NCI-H226 (cell line): ENCODE results near the gene VWA1.
"Not testable (repeated sequence)": the region's sequence is repeated elsewhere in the genome, so short reads cannot be mapped to it uniquely, and the experiment has no call there.

Experiments
- DNase-seq: peaks from one replicate; pipeline ENCODE4 v3.0.0-alpha.2; 2015

The VWA1 gene

DNA sequence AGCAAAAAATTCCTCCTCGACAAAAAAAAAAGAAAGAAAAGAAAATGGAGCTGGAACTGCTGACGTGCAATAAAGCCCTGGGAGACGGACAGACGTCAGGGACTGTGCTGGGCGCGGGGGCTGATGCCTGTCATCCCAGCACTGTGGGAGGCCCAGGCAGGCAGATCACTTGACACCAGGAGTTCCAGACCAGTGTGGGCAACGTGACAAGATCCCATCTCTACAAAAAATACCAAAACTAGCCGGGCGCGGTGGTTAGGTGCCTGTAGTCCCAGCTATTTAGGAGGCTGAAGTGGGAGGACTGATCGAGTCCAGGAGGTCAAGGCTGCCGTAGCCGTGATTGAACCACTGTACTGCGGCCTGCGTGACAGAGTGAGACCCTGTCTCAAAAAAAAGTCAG lies 10.8 kb upstream of the VWA1 start:
- no peak for DNase-seq

DNA sequence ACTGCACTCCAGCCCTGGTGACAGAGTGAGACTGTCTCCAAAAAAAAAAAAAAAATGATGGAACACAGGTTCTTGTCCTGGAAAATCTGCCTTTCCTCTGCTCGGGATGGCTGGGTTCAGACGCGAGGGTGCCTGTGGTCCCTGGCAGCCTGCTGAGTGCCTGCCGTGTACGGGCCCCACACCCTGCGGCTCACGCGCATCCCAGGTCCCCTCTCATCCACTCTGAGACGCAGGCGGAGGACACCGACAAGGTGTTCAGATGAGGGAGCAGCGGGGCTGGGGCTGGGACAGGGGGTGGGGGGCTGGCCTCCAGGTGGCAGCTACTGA lies 10.1 kb upstream of the VWA1 start:
- DNase-seq, result no peak

DNA sequence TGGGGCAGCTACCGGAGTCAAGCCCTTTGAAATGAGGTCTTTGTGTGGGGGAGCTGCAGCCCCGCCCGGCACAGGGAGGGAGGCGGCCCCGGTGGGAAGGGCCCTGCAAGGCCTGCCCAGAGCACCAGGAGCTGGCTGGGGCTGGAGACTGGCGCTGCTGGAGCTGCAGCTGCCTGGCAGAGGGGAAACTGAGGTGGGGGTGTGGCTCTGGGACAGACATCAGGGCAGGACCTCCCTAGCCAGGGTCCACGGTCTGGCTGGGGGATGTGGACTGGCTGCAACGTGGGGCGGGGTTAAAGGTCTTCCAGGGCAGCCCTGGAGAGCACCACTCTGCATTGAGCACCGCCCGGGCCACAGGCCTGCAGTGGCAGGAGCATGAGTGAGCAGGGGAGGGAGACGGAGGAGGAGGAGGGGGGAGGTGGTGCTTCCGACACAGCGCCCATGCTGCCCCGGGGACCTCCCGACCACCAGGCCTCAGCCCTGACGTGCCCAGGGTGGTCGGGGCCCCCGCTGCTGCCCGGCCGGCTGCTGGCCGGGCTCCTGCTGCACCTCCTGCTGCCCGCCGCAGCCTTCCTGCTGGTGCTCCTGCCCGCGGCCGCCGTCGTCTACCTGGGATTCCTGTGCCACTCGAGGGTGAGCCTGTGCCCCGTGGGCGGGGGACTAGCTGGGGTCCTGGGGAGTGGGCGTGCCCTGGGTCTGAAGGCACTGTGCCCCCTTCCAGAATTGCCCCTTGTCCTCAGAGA lies 9.6 kb upstream of the VWA1 start:
- no peak for DNase-seq

DNA sequence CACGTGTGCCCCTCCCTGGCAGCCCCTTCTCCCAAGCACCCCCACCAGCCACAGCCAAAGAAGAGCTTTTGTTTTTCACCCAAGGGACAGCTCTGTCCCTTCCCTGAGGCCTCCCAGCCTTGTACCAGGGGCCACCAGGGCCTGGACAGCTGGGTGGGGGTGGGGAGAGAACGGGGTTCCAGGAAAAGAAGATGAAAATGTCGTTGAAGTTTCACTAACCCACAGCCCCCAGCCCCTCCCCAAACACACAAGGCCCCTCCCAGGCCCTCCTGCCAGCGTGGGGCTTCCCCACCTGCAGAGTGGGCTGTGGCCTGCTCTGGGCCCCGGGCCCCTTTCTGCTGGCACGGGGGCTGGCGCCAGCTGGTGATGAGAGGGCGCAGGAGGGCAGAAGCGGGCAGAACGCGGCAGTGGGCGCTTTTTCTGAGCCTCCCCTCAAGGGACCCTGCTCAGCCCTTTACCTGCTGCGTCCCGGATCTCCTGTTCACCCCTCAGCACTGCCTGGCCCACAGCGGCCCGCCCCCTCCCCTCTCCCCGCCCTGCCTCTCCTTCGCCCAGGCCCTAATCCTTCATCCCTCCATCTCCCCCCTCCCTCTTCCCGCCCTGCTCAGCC lies 8.9 kb upstream of the VWA1 start:
- DNase-seq, result no peak

- no peak for DNase-seq
These were observed 8.2 kb upstream of the VWA1 start for GRCh38 chr1:1427106-1427819.

GRCh38 chr1:1427820-1428148 lies 7.7 kb upstream of the VWA1 start:
- no peak for DNase-seq

DNA sequence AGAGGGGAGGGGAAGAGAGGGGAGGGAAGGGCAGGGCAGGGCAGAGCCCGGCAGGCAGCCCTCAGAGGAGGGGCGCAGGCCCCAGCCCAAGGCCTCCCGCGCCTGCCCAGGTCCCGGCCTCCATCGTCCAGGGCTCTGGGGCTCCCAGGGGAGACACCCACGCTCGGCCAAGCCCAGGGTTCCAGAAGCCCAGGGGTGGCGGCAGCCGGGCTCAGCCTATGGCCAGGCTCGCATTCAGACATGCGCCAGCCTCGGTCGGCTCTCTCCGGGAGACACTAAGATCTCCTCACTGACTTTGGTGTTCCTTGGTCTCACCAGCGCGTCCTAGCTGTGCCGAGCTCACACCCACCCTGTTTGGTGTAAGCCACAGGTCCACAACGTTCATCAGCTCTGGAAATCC lies 7.3 kb upstream of the VWA1 start:
- DNase-seq, result no peak

DNA sequence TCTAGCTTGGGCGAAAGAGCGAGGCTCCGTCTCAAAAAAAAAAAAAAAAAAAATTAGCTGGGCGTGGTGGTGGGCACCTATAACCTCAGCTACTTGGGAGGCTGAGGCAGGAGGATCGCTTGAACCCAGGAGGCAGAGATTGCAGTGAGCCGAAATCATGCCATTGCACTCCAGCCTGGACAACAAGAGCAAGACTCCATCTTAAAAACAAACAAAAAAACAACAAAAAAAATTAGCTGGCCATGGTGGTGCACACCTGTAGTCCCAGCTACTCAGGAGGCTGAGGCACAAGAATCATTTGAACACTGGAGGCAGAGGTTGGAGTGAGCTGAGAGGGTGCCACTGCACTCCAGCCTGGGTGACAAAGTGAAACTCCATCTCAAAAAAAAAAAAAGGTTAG lies 6.5 kb upstream of the VWA1 start:
- not testable (repeated sequence) for DNase-seq

GRCh38 chr1:1429671-1430073 lies 5.8 kb upstream of the VWA1 start:
- DNase-seq, result peak; percentile 26

GRCh38 chr1:1430114-1430982 lies 5.1 kb upstream of the VWA1 start:
- peak; percentile 26 for DNase-seq

DNA sequence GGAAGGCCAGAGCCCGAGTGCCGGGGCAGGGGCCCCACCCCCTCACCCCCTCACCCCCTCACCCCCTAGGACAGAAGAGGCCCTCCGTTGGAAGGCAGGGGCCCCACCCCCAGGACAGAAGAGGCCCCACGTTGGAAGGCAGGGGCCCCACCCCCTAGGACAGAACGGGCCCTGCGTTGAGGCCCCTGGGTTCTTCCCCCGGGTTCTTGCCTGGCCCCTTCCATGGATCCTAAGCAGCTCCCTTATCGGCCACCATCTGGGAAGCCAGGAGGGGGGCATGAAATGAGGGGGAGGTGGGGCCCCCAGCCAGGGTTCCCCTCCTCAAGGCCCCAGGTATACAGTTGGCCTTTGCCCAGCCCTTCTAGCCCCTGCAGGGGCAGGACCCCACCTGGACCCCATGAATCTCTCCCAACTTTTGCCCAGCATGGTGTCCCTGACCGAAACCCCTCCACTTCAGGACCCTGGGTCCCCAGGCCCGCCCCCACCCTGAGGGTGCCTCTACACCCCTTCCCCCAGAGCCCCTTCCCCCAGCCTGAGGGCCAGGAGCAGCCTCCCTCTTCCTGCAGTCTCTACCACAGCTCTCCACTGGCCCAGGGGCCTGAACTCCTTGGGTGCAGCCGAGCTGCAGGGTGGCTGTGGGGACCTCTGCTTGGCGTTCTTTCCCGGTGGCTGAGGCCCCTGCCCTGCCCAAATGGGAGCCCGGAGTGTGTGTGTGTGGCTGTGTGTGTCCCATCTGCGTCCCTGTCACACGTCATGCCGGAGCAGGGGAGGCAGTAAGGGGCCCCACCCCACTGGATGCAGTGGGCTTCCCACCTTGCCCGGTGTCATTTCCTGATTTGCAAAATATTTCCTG lies 4.3 kb upstream of the VWA1 start:
- no peak for DNase-seq

GRCh38 chr1:1431845-1432273 lies 3.6 kb upstream of the VWA1 start:
- DNase-seq, result no peak

GRCh38 chr1:1432274-1432950 lies 3.1 kb upstream of the VWA1 start:
- no peak for DNase-seq

- DNase-seq, result no peak
These were observed 2.3 kb upstream of the VWA1 start for GRCh38 chr1:1432951-1433803.

GRCh38 chr1:1433804-1434130 lies 1.7 kb upstream of the VWA1 start:
- DNase-seq, result no peak

GRCh38 chr1:1434131-1434823 lies 1.2 kb upstream of the VWA1 start:
- no peak for DNase-seq

DNA sequence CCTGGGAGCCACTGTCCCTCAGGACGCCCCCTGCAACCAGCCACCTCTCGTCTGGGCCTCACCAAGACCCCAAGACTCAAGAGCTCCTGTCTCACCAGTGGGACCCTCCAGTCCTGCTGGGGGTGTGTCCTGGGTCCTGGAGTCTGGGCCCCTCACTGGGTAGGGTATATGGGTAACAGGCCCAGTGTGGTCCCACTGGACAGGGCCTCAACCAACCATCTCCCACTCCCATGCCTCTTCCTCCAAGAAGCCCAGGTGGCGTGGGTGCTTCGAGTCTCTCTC lies 725 bp upstream of the VWA1 start:
- no peak for DNase-seq

- no peak for DNase-seq
These were observed 580 bp downstream of the VWA1 start for GRCh38 chr1:1435911-1436629.

- no peak for DNase-seq
These were observed 1.1 kb downstream of the VWA1 start for GRCh38 chr1:1436630-1437032.
